Amniotic stem cell (primary cell): ENCODE results near the gene NRXN2.

Experiments
- DNase-seq: peaks from one replicate; lab custom pipeline; 2025; lab: John Stamatoyannopoulos, UW

Gene NRXN2

DNA sequence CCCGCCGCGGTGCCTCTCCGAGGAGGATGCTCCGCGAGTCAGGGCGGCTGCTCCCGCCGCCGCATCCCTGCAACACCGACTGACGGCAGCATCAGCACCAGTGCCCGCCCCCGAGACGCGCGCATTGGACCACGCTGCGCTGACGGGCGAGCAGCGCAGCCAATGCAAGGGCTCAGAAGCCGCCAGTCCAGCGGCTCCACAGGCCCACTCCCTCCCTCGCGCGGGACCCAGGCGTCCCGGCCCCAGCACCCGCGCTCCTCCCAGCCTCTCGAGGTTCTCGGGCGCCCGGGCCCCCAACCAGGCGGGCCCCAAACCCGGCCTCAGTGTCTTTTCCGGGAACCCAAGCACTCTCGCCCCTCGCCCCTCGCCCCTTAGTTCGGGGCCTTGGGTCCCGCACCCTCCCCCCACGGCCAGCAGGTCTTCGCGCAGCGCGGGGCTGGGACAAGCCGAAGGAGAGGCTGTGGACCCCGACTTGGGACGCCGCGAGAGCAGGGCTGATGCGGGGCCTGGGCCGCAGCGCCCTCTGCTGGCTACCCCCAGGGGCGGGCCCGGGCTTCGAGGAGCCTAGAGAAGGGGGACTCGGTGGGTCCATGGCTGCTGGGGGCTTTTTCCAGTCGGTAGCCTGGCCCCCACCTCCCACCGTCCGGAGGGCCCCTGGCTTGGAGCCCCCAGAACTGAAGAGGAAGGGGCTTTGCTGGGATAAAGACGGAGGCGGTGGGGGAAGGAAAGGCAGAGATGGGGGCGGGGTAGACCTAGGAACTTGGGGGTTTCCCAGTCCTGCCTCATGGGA lies at the start of gene NRXN2:
Gene NRXN2 (minus strand): TSS at position 81 of the 790 bp plus-strand sequence. CDS start 9,498 bp downstream, outside the sequence.
- DNase-seq: peak; percentile 63

DNA sequence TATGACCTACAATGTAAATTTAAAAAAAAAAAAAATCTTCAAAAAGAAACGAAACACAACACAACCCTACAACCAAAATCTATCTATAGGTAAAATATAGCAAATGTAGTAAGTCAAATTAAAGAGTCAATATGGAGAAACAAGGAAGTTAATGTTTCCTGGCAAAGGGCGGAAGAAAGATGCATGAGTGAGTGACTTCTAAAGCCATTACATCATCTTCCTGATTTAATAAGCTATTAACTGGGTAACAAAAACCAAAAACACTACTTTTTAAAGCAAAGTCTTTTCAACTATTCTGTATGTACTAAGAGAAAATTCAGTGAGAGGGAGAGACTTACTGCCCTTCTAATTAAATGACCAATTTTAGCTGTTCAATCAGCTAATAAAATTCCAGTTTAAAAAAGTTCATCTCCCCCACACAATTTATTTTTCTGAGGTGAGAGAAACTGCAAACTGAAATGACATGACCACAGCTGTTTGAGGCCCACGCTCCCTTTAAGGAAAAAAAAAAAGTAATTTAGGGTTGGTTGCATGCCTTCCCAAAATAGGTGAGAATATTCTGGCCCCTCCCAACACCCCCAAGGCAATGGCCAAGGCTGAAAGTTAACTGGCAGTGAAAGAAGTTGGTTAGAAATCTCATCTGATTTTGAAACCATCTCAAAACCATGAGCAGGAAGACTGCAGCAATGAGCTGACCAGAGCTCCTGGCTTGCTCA lies 49.5 kb upstream of the NRXN2 start:
- DNase-seq: no peak

GRCh38 chr11:64771861-64772260 lies 48.9 kb upstream of the NRXN2 start:
- DNase-seq: no peak

- DNase-seq: no peak
Measured at GRCh38 chr11:64770120-64770519, 47.1 kb upstream of the NRXN2 start.

GRCh38 chr11:64769283-64769682 lies 46.3 kb upstream of the NRXN2 start:
- DNase-seq: no peak

- no peak for DNase-seq
Measured at GRCh38 chr11:64768300-64768694, 45.3 kb upstream of the NRXN2 start.

DNA sequence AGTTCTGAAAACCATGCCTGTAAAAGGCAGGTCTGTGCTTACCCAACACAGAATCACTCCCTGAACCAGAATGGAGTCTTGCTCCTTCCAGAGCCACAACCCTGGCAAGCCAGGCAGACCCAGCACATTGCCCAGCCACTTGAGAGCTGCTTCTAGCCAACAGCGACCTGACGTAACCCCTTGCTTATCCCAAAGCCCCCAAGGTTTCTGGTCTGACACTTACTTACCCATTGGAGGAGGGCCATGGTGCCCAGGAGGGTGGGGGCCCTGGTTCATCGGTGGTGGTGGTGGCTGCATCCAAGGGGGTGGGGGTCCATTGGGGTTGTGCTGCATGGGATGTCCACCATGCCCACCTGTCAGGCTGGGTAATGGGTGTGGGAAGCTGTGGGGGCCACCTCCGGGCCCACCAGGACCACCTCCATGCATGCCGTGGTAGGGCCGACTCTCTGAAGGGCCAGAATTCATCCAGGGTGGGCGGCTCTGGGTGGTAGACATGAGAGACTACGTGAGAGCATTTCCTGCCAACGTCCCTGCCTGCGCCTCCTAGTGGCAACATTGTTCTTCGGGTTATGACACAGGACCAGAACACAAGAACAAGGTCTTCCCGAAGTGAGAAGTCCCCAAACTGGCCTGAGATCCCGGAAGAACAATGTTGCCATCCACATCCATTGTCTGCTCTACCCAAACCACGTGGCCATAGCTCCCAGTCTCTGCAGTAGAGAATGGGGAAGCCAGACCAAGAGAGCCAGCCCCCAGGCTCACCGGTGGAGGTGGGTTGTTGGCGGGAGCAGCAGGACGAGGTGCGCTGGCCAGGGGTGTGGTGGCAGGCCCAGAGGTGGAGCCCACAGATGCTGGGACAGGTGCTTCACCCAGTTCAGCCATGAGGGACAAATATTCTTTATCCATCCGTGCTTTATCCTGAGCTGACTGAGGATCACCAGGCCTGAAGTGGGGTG lies 44.6 kb upstream of the NRXN2 start:
- DNase-seq: no peak

- DNase-seq: no peak
Measured at GRCh38 chr11:64766881-64767280, 43.9 kb upstream of the NRXN2 start.

DNA sequence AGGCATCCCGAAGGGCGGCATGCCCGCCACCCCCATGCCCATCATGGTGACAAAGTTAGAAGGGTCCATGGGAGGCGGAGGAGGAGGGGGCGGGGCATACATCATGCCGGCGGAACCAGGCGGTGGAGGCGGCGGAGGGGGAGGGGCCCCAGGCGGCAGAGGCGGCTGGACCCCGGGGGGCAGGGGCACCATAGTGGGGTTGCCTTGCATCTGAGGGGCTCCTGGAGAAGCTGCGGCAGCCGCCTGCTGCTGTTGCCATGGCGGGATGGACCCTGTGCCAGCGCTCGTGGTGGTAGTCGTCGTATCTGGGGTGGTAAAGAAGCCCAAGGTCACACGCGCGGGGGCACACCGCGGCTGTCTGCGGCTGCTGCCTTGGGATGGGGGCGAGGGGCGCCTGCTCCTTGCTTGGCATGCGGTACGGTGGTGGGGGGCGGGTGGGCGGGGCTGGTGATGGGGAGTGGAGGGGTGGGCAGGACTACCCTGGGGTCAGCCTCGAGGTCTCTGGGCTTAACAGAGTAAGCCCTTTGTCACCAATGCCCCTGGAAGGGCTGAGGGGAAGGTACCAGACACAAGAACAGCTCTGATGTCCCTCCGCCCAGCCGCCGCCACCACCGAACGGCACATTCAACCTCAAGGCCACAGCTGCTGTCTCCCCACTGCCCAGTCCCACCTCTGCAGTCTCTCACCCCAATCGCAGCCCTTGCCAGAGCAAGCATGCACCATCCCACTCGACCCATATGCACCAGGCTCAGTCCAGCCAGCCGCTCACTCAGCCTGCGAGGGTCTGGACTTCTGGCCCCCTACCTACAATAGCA lies 43.1 kb upstream of the NRXN2 start:
- no peak for DNase-seq

DNA sequence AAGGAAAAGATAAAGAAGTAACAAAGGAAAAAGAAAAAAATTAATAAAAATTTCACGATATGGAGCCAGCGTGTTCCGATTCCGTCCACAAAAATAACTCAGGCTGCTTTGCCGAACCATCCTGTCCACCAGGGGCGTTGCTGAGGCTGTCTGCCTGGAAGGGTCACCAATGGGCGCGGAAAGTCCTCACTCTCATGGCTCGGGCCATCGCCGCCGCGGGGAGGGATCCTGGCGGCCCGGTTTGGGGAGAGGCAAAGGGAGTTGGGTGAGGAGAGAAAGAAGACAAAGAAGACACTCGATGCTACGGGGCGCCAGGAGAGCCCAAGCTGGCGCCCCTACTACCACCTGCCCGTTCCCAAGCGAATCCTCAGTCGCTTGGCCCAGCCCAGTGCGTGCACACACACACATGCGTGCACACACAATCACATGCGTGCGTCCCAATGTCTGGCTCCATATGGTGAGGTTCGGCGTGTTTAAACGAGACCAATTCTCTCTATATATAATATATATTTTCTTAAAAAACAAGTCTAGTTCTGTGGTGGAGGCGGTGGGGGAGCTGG lies 42.4 kb upstream of the NRXN2 start:
- DNase-seq: no peak

- DNase-seq: no peak
Measured at GRCh38 chr11:64764753-64765152, 41.8 kb upstream of the NRXN2 start.

DNA sequence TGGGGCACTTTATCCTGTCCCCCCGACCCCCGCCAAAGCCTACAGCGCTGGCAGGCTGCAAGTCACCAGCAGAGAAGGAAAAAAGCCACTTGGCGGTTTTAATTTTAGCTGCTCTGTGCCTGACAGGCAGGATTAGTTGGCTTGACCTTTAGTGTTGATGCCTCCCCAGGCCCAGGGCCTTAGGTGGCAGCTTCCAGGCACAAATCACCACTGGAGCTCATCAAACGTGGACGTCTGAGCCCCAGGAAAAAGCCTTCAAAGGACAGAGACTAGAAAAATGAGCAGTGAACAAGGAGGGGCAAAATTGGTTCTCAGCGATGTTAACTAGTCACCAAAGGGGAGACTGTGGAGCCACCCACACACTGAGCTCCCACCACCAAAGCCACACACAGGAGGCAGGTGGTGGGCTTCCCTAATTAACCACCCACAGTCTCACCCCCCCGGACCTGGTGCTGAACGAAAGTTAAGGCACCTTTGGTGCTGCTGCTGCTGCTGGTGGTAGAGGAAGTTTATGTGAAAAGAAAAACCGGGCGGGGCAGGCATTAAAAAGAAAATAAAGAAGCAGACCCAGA lies 41.1 kb upstream of the NRXN2 start:
- no peak for DNase-seq

GRCh38 chr11:64763526-64764039 lies 40.6 kb upstream of the NRXN2 start:
- no peak for DNase-seq

DNA sequence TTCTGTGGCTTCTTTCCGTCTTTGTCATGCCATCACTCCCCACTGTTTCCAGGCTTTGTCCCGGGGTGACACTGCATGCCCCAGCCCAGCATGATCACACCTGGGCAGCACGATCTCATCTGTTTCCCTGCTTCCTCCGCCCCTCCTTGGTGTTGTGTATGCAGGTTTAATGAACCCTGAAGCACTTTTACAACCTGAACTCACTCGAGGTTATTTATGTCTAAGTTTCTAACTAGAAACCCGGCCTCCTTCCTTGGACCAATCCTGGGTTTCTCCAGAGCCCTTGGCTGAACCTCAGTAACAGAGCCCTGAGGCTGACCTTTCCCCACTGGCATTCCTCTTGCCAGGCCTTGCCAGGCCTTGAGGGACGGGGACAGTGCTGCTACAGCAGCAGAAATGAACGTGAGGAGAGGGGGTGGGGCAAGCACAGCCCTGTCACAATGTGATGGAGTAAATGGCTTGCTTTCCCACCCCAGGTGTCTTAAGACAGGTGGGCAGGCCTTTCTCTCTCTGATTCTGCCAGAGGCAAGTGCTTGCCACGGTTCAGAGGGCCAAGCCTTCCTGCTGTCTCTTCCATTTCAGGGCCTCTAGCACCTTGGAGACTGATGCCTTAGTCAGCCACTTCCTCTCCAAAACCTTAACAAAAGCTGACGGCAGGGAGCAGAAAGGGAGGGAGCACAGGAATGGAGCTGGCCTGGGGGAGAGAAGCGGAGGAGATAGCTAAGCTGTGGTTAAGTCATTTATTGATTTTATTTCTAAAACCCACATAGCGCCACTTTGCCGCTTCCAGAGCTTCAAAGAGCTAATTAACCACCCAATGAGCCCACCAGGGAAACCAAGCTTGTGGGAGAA lies 39.9 kb upstream of the NRXN2 start:
- no peak for DNase-seq

DNA sequence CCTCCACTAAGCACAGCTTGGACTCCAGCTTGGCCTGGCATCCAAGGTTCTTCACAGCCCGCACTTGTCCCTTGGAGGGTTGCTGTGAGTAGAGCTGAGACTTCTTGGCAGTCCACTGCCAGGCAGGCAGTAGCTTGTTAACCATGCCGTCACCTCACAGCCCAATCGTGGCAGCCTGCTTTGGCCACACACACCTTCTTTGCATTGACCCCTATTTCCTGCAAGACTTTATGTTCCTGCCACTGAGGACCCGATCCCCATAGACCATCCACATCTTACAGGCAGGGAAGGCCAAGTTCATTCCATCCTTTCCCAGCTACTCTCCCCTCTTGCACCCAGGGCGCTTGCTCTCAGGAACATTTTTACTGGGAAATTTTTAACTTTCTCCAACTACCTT lies 39.3 kb upstream of the NRXN2 start:
- no peak for DNase-seq

DNA sequence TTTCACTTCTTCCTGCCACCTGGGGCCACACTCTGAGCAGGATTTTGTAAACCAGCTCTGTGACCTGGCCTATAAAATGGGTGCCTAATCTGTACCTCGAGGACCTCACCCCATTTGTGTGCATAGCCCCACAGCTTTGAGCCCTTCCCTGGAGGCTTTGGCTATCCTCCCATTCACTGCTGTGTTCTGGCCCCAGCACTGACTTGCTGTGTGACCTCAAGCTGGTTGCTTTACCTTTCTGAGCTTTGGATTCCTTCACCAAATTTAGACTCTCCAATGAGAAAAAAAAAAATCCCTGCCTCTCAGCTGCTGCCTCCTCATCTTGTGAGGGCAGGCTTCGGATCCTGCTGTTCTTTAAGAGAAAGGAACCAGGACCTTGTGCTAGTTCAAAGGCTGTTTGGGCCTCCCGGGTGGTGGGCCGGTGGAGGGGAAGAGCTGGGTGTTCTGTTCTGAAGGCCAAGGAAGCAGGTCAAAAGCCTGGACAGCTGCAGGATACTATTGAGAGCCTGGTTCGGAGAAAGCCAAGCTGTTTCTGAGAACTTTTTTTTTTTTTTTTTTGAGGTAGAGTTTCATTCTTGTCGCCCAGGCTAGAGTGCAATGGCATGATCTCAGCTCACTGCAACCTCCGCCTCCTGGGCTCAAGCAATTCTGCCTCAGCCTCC lies 37.9 kb upstream of the NRXN2 start:
- no peak for DNase-seq

DNA sequence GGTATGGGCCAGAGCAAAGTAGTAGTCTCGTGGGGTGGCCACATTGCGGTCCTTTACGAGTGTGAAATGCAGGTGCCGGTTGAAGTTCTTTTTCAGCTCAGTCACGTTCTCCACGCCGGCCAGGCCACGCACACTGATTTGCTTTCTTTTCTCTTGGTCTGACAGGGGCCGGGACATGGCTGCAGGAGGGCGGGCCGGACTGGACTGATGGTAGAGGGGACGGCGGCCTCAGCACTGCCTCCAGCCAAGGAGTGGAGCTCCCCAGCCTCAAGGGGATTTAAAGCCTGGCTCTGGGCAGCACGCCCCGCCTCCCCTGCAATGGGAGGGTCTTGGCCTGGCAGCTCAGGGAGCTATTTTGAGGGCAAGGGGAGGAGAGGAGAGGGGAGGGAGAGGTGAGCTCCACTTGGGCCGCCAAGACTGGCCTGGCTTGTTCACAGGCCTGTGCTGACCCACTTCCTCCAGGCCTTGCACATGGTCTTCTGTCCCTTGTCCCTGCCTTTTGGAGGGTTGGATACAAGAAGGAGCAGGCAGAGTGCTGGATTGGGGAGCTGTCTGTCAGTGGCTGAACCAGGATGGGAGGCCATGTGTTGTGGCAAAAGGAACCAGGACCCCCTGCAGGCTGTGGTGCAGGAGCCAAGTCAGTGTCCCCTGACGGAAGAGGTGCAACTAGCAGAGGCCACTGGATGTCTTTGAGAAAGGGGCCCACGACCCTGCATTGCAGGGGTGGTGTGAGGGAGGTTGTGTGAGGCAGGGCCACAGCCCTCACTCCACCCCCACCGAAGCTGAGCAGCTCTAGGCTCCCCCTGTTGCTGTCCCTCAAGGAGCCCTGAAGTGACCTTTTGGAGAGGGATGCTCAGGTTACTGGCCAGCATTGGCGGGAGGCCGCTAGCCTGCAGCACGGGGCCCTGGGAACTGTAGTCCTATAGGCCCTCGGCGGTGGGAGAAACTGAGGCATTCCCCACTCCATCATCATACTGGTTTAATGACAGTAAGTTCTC lies 37.0 kb upstream of the NRXN2 start, which contains the start of gene PYGM:
Gene PYGM (minus strand): TSS at position 253 of the 998 bp plus-strand sequence. CDS start 76 bp downstream, at position 177.
- no peak for DNase-seq
